ENCODE measurements around the gene MMS22L. TPM values are rescaled to one million over a fixed set of nuclear protein-coding genes. Genes with fewer than 3 reads are reported as not detected.

Gene MMS22L
- total RNA-seq, 4 donors from 2014 or later: 7.7 to 26.4 (median 12.1) TPM

DNA sequence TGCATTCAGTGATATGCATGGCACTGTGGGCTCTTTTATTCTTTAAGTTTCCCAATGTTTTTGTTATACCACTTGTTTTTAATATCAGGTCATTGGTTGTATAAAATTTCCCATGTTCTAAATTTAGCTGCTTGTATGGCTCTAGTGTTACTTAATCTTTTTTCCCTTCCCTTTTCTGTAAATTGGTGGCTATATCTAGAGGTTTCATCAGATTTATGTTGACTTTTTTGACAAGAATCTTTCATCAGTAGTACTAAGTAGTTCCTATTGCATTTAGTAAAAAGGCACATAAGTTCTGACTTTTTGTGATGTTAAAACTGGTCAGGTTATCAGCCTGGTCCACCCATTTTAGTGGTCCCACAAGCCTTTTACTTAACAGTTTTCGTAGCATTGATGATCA is 51.1 kb downstream of the MMS22L start:
- Histone ChIP-seq H3K4me3 (no peak overlapping the region), H3K4me1 (no peaks in the 10 kb centered on the region), H3K27me3 (no peaks in the 10 kb centered on the region), H3K27ac (no peak overlapping the region), H3K36me3 (no peaks in the 10 kb centered on the region), H3K9me3 (no peaks in the 10 kb centered on the region)
- TF ChIP-seq, protein P1, sequence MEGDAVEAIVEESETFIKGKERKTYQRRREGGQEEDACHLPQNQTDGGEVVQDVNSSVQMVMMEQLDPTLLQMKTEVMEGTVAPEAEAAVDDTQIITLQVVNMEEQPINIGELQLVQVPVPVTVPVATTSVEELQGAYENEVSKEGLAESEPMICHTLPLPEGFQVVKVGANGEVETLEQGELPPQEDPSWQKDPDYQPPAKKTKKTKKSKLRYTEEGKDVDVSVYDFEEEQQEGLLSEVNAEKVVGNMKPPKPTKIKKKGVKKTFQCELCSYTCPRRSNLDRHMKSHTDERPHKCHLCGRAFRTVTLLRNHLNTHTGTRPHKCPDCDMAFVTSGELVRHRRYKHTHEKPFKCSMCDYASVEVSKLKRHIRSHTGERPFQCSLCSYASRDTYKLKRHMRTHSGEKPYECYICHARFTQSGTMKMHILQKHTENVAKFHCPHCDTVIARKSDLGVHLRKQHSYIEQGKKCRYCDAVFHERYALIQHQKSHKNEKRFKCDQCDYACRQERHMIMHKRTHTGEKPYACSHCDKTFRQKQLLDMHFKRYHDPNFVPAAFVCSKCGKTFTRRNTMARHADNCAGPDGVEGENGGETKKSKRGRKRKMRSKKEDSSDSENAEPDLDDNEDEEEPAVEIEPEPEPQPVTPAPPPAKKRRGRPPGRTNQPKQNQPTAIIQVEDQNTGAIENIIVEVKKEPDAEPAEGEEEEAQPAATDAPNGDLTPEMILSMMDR (IDR thresholded peaks at IDR 0.05): no peak
- no peak for DNase-seq

DNA sequence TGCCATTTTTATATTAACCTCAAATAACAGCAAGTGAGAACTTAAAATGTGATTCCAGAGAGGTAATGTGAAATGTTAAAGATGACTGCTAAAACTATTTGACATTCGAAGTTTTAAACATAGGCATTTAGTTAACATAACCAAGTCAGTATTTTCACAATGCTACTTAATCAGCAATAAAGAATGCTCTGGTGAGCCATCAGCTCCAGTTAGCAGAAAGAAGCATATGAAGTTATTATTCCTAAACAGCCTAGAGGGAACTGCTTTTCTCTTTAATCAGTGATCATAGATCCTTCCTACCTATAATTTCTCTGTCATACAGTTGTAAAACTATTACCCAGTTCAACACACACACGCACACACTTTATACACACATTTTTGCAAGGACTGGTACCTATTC is 60.1 kb downstream of the MMS22L start:
- no peaks in the 10 kb centered on the region for H3K27me3 ChIP-seq
- TF ChIP-seq, protein P1 (IDR thresholded peaks at IDR 0.05): no peak
- TF ChIP-seq POLR2A (IDR thresholded peaks at IDR 0.05): no peak
- H3K9me3 ChIP-seq: no peaks in the 10 kb centered on the region
- H3K27ac ChIP-seq: no peak overlapping the region
- no peaks in the 10 kb centered on the region for H3K4me1 ChIP-seq
- no peak for DNase-seq
- H3K36me3 ChIP-seq: no peaks in the 10 kb centered on the region
- H3K4me3 ChIP-seq: no peak overlapping the region

DNA sequence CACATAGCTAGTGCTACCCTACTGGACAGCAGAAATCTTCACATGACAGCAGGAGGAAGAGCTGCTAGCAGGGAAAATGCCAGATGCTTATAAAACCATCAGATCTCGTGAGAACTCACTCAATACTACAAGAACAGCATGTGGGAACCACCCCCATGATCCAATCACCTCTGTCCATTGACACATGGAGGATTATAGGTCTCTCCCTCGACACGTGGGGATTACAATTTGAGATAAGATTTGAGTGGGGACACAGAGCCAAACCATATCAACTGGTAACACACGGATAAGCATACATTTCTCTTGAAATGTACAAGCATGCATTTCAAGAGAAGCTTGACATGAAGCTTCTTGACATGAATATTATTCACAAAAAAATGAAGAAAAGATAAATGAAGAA is 64.1 kb downstream of the MMS22L start:
- Histone ChIP-seq H3K27ac (no peak overlapping the region), H3K27me3 (no peaks in the 10 kb centered on the region), H3K4me3 (no peak overlapping the region), H3K36me3 (no peaks in the 10 kb centered on the region), H3K4me1 (no peaks in the 10 kb centered on the region), H3K9me3 (no peaks in the 10 kb centered on the region)
- no peak for TF ChIP-seq POLR2A (IDR thresholded peaks at IDR 0.05)
- TF ChIP-seq, protein P1 (IDR thresholded peaks at IDR 0.05): no peak
- DNase-seq: no peak

DNA sequence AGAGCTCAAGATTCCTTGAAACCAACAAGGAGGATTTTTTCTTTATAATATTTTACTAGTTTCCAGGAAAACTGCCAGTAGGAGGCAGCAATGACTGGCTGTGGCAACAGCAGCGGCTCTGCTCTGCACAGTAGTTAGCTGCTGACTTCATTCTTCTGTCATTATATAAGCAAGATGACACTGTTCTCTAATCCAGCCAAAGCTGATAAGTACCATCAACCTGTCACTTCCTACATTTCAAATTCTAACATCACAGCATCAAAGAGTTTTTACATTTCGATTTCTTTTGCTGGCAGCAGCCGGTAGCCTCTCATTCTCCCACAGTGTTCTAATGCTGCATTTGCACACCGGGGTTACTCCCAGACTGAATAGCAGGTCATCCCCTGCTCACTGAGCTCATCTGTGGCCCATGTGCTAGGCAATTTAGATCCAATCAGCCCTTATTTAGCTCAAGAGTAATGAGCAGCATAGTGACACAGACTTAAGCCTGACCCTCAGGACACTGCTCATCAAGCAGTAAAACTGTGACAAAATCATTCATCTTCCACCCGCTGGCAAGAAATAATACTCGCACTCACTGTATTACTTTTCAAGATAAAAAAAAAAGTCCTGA is 67.8 kb downstream of the MMS22L start:
- no peaks in the 10 kb centered on the region for H3K27me3 ChIP-seq
- no peak overlapping the region for H3K27ac ChIP-seq
- peak in 1 of 3 donors; percentile 59 for DNase-seq
- H3K4me3 ChIP-seq: no peak overlapping the region
- no peaks in the 10 kb centered on the region for H3K4me1 ChIP-seq
- H3K36me3 ChIP-seq: no peaks in the 10 kb centered on the region
- no peaks in the 10 kb centered on the region for H3K9me3 ChIP-seq
- TF ChIP-seq, protein P1 (IDR thresholded peaks at IDR 0.05): peak in 4 of 6 experiments; percentile 24 to 55 (median 42)
- TF ChIP-seq POLR2A (IDR thresholded peaks at IDR 0.05): no peak

DNA sequence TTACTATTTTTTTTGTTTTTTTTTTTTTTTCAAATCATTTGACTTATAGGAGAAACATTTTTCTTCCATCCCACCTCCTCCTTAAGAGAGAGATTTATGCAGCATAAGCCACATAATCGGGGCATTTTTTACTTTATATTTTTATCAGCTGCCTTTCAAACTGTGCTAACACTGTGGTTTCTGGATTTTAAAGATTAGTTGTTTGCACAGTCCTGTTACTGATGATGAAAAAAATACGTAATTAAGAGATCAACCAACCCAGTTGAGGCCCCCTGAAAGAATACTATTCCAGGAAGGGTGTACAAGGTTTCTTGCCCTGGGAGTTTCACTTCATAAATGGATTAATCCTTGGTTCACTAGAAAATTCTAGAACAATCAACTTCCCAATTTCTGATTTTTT is 68.3 kb downstream of the MMS22L start:
- no peak overlapping the region for H3K27ac ChIP-seq
- DNase-seq: no peak
- no peaks in the 10 kb centered on the region for H3K36me3 ChIP-seq
- TF ChIP-seq, protein P1 (IDR thresholded peaks at IDR 0.05): no peak
- no peak for TF ChIP-seq POLR2A (IDR thresholded peaks at IDR 0.05)
- no peak overlapping the region for H3K4me3 ChIP-seq
- H3K27me3 ChIP-seq: no peaks in the 10 kb centered on the region
- H3K9me3 ChIP-seq: no peaks in the 10 kb centered on the region
- H3K4me1 ChIP-seq: no peaks in the 10 kb centered on the region

DNA sequence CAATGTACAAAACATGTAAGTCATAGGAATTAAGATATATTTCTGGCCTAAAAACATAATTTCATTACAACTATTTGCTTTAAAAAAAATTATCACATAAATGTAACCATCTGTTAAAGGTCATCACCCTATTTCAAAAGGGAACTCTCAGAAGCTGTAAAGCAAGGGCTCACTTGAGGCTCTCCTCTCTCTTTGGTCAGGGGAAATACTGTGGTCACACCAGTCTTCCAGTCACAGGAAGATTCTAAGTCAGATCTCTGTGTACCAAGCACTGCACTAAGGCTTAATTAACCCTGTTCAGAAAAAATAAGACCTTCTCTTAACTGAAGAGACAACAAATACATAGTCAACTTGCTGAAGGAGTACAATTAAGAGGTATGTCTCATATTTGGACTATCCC is 75.6 kb downstream of the MMS22L start:
- no peak for TF ChIP-seq POLR2A (IDR thresholded peaks at IDR 0.05)
- Histone ChIP-seq H3K27me3 (no peaks in the 10 kb centered on the region), H3K9me3 (no peaks in the 10 kb centered on the region), H3K4me1 (no peaks in the 10 kb centered on the region), H3K36me3 (no peaks in the 10 kb centered on the region), H3K27ac (no peak overlapping the region), H3K4me3 (no peak overlapping the region)
- no peak for DNase-seq

Measured in Peyer's patch (tissue), 4 donors.